WTC11 (cell line): ENCODE measurements around the gene CTDP1.

ENCODE experiments used
- FOXJ3 ChIP-seq: sonication (generic); formaldehyde crosslinking; IDR thresholded peaks from 2 replicates; pipeline ENCODE4 v1.9.0; 2021; ENCODE audit warnings: missing genetic modification reagents, mild to moderate bottlenecking, borderline replicate concordance
- JUN ChIP-seq: sonication (generic); formaldehyde crosslinking; IDR thresholded peaks from 2 replicates; pipeline ENCODE4 v1.8.0; 2023; ENCODE audit warnings: mild to moderate bottlenecking, missing genetic modification reagents
- TEAD4 ChIP-seq: sonication (generic); formaldehyde crosslinking; IDR thresholded peaks from 2 replicates; pipeline ENCODE4 v1.8.0; 2022; ENCODE audit warnings: mild to moderate bottlenecking, missing genetic modification reagents
- ZNF263 ChIP-seq: sonication (generic); formaldehyde crosslinking; IDR thresholded peaks from 2 replicates; pipeline ENCODE4 v1.8.1; 2022; ENCODE audit warnings: low read depth, mild to moderate bottlenecking, moderate library complexity, missing genetic modification reagents
- TF ChIP-seq, protein P1 (sequence below): fragments of 200-600 bp; IDR thresholded peaks from 2 replicates; pipeline ENCODE4 v1.8.0; 2022; ENCODE audit warnings: antibody characterized with exemption
- TF ChIP-seq, protein P2 (sequence below): sonication (generic); formaldehyde crosslinking; IDR thresholded peaks from 2 replicates; pipeline ENCODE4 v1.8.1; 2022; ENCODE audit warnings: mild to moderate bottlenecking, moderate library complexity, missing genetic modification reagents
- TF ChIP-seq, protein P3 (sequence below): sonication (generic); formaldehyde crosslinking; IDR thresholded peaks from 2 replicates; pipeline ENCODE4 v1.8.1; 2023; ENCODE audit warnings: mild to moderate bottlenecking, missing genetic modification reagents, moderate library complexity
- TF ChIP-seq, protein P4 (sequence below): sonication (generic); formaldehyde crosslinking; conservative IDR thresholded peaks from 2 replicates; pipeline ENCODE4 v1.8.1; 2022; ENCODE audit warnings: mild to moderate bottlenecking, missing genetic modification reagents
- TF ChIP-seq, protein P5 (sequence below): sonication (generic); formaldehyde crosslinking; IDR thresholded peaks from 2 replicates; pipeline ENCODE4 v1.8.1; 2022; ENCODE audit warnings: mild to moderate bottlenecking, missing genetic modification reagents, moderate library complexity, borderline replicate concordance
- TF ChIP-seq, protein P6 (sequence below): sonication (generic); formaldehyde crosslinking; IDR thresholded peaks from 2 replicates; pipeline ENCODE4 v1.8.1; 2023; ENCODE audit warnings: mild to moderate bottlenecking, moderate library complexity, missing genetic modification reagents
- TF ChIP-seq, protein P7 (sequence below): sonication (generic); formaldehyde crosslinking; IDR thresholded peaks from 2 replicates; pipeline ENCODE4 v1.8.0; 2022; ENCODE audit warnings: mild to moderate bottlenecking, missing genetic modification reagents
- TF ChIP-seq, protein P8 (sequence below): fragments of 250-450 bp; sonication (Bioruptor Pico); IDR thresholded peaks from 2 replicates; pipeline ENCODE4 v1.9.0; 2021; ENCODE audit warnings: moderate library complexity, mild to moderate bottlenecking, inconsistent platforms, borderline replicate concordance

DNA sequence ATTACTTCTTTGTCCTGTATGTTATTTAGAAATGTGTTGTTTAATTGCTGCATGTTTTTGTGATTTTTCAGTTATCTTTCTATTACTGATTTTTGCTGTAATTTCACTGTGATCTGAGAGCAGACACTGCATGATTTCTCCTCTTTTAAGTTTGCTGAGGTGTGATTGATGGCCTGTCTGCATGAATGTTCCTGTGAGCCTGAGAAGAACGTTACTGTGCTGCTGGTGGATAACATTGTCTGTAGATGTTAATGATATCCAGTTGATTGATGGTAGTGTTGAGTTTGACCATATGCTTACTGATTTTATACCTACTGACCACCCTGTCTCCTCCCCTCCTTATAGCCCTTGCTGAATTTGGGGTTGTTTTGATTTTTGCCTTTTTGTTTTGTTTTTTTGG is 80.7 kb downstream of the CTDP1 start:
- TF ChIP-seq, protein P1, sequence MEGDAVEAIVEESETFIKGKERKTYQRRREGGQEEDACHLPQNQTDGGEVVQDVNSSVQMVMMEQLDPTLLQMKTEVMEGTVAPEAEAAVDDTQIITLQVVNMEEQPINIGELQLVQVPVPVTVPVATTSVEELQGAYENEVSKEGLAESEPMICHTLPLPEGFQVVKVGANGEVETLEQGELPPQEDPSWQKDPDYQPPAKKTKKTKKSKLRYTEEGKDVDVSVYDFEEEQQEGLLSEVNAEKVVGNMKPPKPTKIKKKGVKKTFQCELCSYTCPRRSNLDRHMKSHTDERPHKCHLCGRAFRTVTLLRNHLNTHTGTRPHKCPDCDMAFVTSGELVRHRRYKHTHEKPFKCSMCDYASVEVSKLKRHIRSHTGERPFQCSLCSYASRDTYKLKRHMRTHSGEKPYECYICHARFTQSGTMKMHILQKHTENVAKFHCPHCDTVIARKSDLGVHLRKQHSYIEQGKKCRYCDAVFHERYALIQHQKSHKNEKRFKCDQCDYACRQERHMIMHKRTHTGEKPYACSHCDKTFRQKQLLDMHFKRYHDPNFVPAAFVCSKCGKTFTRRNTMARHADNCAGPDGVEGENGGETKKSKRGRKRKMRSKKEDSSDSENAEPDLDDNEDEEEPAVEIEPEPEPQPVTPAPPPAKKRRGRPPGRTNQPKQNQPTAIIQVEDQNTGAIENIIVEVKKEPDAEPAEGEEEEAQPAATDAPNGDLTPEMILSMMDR = no peak
- TF ChIP-seq ZNF263 (CRISPR knock-in tag) (no peak), JUN (no peak), FOXJ3 (CRISPR knock-in tag) (no peak), TEAD4 (no peak)
- TF ChIP-seq, protein P2, sequence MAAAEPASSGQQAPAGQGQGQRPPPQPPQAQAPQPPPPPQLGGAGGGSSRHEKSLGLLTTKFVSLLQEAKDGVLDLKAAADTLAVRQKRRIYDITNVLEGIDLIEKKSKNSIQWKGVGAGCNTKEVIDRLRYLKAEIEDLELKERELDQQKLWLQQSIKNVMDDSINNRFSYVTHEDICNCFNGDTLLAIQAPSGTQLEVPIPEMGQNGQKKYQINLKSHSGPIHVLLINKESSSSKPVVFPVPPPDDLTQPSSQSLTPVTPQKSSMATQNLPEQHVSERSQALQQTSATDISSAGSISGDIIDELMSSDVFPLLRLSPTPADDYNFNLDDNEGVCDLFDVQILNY (CRISPR knock-in tag) = no peak
- TF ChIP-seq, protein P3, sequence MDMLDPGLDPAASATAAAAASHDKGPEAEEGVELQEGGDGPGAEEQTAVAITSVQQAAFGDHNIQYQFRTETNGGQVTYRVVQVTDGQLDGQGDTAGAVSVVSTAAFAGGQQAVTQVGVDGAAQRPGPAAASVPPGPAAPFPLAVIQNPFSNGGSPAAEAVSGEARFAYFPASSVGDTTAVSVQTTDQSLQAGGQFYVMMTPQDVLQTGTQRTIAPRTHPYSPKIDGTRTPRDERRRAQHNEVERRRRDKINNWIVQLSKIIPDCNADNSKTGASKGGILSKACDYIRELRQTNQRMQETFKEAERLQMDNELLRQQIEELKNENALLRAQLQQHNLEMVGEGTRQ (CRISPR knock-in tag) = no peak
- TF ChIP-seq, protein P4, sequence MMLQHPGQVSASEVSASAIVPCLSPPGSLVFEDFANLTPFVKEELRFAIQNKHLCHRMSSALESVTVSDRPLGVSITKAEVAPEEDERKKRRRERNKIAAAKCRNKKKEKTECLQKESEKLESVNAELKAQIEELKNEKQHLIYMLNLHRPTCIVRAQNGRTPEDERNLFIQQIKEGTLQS (CRISPR knock-in tag) = no peak
- TF ChIP-seq, protein P5, sequence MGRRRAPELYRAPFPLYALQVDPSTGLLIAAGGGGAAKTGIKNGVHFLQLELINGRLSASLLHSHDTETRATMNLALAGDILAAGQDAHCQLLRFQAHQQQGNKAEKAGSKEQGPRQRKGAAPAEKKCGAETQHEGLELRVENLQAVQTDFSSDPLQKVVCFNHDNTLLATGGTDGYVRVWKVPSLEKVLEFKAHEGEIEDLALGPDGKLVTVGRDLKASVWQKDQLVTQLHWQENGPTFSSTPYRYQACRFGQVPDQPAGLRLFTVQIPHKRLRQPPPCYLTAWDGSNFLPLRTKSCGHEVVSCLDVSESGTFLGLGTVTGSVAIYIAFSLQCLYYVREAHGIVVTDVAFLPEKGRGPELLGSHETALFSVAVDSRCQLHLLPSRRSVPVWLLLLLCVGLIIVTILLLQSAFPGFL (CRISPR knock-in tag) = no peak
- TF ChIP-seq, protein P6, sequence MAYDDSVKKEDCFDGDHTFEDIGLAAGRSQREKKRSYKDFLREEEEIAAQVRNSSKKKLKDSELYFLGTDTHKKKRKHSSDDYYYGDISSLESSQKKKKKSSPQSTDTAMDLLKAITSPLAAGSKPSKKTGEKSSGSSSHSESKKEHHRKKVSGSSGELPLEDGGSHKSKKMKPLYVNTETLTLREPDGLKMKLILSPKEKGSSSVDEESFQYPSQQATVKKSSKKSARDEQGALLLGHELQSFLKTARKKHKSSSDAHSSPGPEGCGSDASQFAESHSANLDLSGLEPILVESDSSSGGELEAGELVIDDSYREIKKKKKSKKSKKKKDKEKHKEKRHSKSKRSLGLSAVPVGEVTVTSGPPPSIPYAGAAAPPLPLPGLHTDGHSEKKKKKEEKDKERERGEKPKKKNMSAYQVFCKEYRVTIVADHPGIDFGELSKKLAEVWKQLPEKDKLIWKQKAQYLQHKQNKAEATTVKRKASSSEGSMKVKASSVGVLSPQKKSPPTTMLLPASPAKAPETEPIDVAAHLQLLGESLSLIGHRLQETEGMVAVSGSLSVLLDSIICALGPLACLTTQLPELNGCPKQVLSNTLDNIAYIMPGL = no peak
- TF ChIP-seq, protein P7, sequence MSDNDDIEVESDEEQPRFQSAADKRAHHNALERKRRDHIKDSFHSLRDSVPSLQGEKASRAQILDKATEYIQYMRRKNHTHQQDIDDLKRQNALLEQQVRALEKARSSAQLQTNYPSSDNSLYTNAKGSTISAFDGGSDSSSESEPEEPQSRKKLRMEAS (CRISPR knock-in tag) = no peak
- TF ChIP-seq, protein P8, sequence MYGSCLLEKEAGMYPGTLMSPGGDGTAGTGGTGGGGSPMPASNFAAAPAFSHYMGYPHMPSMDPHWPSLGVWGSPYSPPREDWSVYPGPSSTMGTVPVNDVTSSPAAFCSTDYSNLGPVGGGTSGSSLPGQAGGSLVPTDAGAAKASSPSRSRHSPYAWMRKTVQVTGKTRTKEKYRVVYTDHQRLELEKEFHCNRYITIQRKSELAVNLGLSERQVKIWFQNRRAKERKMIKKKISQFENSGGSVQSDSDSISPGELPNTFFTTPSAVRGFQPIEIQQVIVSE (CRISPR knock-in tag) = no peak
